ENCODE results near the gene WFDC1. TPM values are rescaled to one million over a fixed set of nuclear protein-coding genes. Genes with fewer than 3 reads are reported as not detected.

The WFDC1 gene
- total and polyA plus RNA-seq, 2 experiments from 2014 or later, result 0.76 to 0.95 TPM

DNA sequence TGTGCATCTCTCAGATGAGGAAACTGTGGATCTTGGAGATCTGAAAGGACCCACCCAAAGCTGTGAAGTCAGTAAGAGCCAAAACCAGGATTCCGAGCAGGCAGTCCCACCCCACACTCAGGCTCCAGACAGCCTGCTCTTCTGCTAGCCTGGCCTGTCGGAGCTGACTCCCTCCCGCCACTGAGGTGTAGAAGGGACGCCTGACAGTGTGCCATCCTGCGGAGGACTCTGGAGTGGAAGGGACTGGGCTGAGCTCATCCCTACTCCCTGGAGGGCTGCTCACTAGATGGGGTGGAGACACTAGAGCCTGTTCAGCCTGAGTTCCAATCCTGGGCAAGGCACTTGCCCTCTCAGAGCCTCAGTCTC is 36.0 kb downstream of the WFDC1 start (continued):
- TF ChIP-seq, protein P1, sequence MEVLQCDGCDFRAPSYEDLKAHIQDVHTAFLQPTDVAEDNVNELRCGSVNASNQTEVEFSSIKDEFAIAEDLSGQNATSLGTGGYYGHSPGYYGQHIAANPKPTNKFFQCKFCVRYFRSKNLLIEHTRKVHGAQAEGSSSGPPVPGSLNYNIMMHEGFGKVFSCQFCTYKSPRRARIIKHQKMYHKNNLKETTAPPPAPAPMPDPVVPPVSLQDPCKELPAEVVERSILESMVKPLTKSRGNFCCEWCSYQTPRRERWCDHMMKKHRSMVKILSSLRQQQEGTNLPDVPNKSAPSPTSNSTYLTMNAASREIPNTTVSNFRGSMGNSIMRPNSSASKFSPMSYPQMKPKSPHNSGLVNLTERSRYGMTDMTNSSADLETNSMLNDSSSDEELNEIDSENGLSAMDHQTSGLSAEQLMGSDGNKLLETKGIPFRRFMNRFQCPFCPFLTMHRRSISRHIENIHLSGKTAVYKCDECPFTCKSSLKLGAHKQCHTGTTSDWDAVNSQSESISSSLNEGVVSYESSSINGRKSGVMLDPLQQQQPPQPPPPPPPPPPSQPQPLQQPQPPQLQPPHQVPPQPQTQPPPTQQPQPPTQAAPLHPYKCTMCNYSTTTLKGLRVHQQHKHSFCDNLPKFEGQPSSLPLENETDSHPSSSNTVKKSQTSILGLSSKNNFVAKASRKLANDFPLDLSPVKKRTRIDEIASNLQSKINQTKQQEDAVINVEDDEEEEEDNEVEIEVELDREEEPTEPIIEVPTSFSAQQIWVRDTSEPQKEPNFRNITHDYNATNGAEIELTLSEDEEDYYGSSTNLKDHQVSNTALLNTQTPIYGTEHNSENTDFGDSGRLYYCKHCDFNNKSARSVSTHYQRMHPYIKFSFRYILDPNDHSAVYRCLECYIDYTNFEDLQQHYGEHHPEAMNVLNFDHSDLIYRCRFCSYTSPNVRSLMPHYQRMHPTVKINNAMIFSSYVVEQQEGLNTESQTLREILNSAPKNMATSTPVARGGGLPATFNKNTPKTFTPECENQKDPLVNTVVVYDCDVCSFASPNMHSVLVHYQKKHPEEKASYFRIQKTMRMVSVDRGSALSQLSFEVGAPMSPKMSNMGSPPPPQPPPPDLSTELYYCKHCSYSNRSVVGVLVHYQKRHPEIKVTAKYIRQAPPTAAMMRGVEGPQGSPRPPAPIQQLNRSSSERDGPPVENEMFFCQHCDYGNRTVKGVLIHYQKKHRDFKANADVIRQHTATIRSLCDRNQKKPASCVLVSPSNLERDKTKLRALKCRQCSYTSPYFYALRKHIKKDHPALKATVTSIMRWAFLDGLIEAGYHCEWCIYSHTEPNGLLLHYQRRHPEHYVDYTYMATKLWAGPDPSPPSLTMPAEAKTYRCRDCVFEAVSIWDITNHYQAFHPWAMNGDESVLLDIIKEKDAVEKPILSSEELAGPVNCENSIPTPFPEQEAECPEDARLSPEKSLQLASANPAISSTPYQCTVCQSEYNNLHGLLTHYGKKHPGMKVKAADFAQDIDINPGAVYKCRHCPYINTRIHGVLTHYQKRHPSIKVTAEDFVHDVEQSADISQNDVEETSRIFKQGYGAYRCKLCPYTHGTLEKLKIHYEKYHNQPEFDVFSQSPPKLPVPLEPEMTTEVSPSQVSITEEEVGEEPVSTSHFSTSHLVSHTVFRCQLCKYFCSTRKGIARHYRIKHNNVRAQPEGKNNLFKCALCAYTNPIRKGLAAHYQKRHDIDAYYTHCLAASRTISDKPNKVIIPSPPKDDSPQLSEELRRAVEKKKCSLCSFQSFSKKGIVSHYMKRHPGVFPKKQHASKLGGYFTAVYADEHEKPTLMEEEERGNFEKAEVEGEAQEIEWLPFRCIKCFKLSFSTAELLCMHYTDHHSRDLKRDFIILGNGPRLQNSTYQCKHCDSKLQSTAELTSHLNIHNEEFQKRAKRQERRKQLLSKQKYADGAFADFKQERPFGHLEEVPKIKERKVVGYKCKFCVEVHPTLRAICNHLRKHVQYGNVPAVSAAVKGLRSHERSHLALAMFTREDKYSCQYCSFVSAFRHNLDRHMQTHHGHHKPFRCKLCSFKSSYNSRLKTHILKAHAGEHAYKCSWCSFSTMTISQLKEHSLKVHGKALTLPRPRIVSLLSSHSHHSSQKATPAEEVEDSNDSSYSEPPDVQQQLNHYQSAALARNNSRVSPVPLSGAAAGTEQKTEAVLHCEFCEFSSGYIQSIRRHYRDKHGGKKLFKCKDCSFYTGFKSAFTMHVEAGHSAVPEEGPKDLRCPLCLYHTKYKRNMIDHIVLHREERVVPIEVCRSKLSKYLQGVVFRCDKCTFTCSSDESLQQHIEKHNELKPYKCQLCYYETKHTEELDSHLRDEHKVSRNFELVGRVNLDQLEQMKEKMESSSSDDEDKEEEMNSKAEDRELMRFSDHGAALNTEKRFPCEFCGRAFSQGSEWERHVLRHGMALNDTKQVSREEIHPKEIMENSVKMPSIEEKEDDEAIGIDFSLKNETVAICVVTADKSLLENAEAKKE (CRISPR knock-in tag; IDR thresholded peaks at IDR 0.05), result no peak
- TF ChIP-seq POLR2AphosphoS5 (IDR thresholded peaks at IDR 0.05; ENCODE audit: low read depth) (no peak), CREB1 (CRISPR knock-in tag; IDR thresholded peaks at IDR 0.05; ENCODE audit: low read depth) (no peak)

DNA sequence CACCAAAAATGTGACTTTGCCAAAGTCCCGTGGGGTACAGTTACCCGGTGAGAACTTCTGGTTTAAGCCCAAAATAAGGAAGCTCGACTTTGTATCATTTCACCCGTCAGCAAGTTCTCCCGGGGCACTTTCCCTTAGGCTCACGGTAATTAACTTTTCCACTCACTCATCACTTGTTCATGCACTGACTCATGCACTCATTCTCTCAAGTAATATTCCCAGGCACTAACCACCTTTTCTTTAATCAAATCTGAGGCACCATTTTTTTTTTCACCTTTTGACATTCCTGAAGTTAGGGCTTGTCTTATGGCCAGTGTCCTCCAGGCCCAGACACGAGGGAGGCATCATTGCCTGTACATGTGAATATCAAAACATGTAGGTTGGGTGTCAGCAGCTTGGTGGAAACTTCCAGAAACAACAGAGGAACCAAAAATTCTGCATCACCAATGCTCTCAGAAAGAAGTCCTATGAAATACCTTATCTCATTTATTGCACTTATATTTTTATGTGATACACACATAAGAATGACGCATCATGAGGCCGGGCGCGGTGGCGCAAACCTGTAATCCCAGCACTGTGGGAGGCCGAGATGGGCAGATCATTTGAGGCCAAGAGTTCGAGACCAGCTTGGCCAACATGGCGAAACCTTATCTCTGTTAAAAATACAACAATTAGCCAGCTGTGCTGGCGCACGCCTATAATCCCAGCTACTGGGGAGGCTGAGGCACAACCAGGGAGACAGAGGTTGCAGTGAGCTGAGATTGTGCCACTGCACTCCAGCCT is 37.5 kb downstream of the WFDC1 start:
- no peak for DNase-seq (ENCODE audit: low spot score)
- ATAC-seq, result no peak
- Mint-ChIP-seq H3K27ac (no peak overlapping the region), H3K9me3 (peaks cover 3% of the 10 kb centered on the region; the same call in 2 of the 3 replicates), H3K4me1 (peaks cover 6% of the 10 kb centered on the region), H3K36me3 (ENCODE audit: low read depth) (no peaks in the 10 kb centered on the region), H3K27me3 (ENCODE audit: insufficient read depth, low read depth, poor library complexity) (peaks cover 2% of the 10 kb centered on the region), H3K4me3 (no peak overlapping the region)
- Histone ChIP-seq H3K79me2 (replicated peaks; ENCODE audit: insufficient read depth) (no peaks in the 10 kb centered on the region), H3F3A (replicated peaks; ENCODE audit: low read depth) (no peaks in the 10 kb centered on the region), H3K4me3 (no peak overlapping the region), H3K27me3 (ENCODE audit: insufficient read depth) (no peaks in the 10 kb centered on the region), H3K4me2 (no peak overlapping the region), H4K20me1 (replicated peaks; ENCODE audit: insufficient read depth) (no peaks in the 10 kb centered on the region), H3K4me1 (ENCODE audit: insufficient read depth) (no peaks in the 10 kb centered on the region), H2AFZ (no peak overlapping the region), H3K9me2 (ENCODE audit: insufficient read depth) (no peaks in the 10 kb centered on the region), H3K36me3 (ENCODE audit: insufficient read depth) (no peaks in the 10 kb centered on the region), H3K27ac (ENCODE audit: low read depth) (no peak overlapping the region)
- TF ChIP-seq STAT1 (IDR thresholded peaks at IDR 0.05; ENCODE audit: unreplicated experiment) (no peak), NANOG (IDR thresholded peaks at IDR 0.05; ENCODE audit: borderline replicate concordance) (no peak), JUNB (IDR thresholded peaks at IDR 0.05; ENCODE audit: unreplicated experiment) (no peak), CREB1 (CRISPR knock-in tag; IDR thresholded peaks at IDR 0.05; ENCODE audit: low read depth) (no peak), POLR2AphosphoS5 (IDR thresholded peaks at IDR 0.05; ENCODE audit: low read depth) (no peak), ZNF114 (CRISPR knock-in tag; IDR thresholded peaks at IDR 0.05) (no peak), ZNF331 (CRISPR knock-in tag; IDR thresholded peaks at IDR 0.05; ENCODE audit: low read depth) (no peak)
- TF ChIP-seq, protein P2, sequence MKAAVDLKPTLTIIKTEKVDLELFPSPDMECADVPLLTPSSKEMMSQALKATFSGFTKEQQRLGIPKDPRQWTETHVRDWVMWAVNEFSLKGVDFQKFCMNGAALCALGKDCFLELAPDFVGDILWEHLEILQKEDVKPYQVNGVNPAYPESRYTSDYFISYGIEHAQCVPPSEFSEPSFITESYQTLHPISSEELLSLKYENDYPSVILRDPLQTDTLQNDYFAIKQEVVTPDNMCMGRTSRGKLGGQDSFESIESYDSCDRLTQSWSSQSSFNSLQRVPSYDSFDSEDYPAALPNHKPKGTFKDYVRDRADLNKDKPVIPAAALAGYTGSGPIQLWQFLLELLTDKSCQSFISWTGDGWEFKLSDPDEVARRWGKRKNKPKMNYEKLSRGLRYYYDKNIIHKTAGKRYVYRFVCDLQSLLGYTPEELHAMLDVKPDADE (IDR thresholded peaks at IDR 0.05), result no peak
- TF ChIP-seq, protein P3, sequence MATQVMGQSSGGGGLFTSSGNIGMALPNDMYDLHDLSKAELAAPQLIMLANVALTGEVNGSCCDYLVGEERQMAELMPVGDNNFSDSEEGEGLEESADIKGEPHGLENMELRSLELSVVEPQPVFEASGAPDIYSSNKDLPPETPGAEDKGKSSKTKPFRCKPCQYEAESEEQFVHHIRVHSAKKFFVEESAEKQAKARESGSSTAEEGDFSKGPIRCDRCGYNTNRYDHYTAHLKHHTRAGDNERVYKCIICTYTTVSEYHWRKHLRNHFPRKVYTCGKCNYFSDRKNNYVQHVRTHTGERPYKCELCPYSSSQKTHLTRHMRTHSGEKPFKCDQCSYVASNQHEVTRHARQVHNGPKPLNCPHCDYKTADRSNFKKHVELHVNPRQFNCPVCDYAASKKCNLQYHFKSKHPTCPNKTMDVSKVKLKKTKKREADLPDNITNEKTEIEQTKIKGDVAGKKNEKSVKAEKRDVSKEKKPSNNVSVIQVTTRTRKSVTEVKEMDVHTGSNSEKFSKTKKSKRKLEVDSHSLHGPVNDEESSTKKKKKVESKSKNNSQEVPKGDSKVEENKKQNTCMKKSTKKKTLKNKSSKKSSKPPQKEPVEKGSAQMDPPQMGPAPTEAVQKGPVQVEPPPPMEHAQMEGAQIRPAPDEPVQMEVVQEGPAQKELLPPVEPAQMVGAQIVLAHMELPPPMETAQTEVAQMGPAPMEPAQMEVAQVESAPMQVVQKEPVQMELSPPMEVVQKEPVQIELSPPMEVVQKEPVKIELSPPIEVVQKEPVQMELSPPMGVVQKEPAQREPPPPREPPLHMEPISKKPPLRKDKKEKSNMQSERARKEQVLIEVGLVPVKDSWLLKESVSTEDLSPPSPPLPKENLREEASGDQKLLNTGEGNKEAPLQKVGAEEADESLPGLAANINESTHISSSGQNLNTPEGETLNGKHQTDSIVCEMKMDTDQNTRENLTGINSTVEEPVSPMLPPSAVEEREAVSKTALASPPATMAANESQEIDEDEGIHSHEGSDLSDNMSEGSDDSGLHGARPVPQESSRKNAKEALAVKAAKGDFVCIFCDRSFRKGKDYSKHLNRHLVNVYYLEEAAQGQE (IDR thresholded peaks at IDR 0.05; ENCODE audit: unreplicated experiment), result no peak
